Stimulated activated memory B cell treated with anti-CD40 and anti-IgM and Interleukin-4, amounts not matched to agents 10 μg/mL and 1 μg/mL and 100 μg/mL, for 72 hours (primary cell): ENCODE data around the gene PRKAB2.

Source experiments
- ATAC-seq: fragments of 150-1000 bp; cut with Tn5 transposase; 2 replicates; pipeline ENCODE4 v1.10.0; 2021
- H3K27ac Mint-ChIP-seq: one replicate; pipeline ENCODE4 v1.8.0; 2022; ENCODE audit warnings: mild to moderate bottlenecking, mixed read lengths
- H3K27me3 Mint-ChIP-seq: one replicate; pipeline ENCODE4 v1.8.0; 2022; ENCODE audit warnings: mixed read lengths
- H3K36me3 Mint-ChIP-seq: one replicate; pipeline ENCODE4 v1.8.0; 2022; ENCODE audit warnings: mixed read lengths
- H3K4me1 Mint-ChIP-seq: one replicate; pipeline ENCODE4 v1.8.0; 2022; ENCODE audit warnings: mixed read lengths
- H3K4me3 Mint-ChIP-seq: one replicate; pipeline ENCODE4 v1.8.0; 2022; ENCODE audit warnings: mild to moderate bottlenecking, moderate library complexity, mixed read lengths
- H3K9me3 Mint-ChIP-seq: one replicate; pipeline ENCODE4 v1.8.0; 2022; ENCODE audit warnings: mixed read lengths

PRKAB2 gene

DNA sequence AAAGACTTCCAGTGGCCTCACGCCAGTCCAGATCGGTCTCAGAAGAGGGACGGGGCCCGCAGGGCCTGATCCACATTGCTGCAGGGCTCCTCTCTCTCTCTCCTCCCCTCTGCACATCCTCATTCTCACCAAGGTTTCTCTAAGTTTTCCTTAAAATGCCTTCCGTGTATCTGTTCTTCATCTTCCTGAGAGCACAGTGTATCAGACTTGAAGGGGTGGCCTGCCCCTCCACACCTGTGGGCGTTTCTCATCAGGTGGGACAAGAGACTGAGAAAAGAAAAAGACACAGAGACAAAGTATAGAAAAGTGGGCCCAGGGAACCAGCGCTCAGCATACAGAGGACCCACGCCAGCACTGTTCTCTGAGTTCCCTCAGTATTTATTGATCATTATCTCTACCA lies 66.4 kb downstream of the PRKAB2 start:
- Mint-ChIP-seq H3K27ac (no peak overlapping the region), H3K27me3 (peaks cover 16% of the 10 kb centered on the region)
- ATAC-seq: no peak

More for the DNA sequence above, 66.4 kb downstream of the PRKAB2 start:
- H3K4me1 Mint-ChIP-seq: peaks cover 6% of the 10 kb centered on the region
- H3K36me3 Mint-ChIP-seq: no peaks in the 10 kb centered on the region
- H3K4me3 Mint-ChIP-seq: no peak overlapping the region
- no peaks in the 10 kb centered on the region for H3K9me3 Mint-ChIP-seq
